GM18951 (cell line): ENCODE results near the gene ACAP3.
"Not testable (repeated sequence)": the region's sequence is repeated elsewhere in the genome, so short reads cannot be mapped to it uniquely, and the experiment has no call there.

ENCODE experiments used
- POLR2A ChIP-seq: IDR thresholded peaks from 4 replicates; pipeline ENCODE4 v1.6.1; 2011; ENCODE audit warnings: mild to moderate bottlenecking; ENCODE audit not compliant: insufficient read length, insufficient read depth; ENCODE audit errors: extremely low read depth
- in situ Hi-C: fragments of 300-500 bp; cut with MboI; formaldehyde crosslinking; loops from one replicate; pipeline ENCODE4 v1.12.0; 2022; ENCODE audit warnings: low sequenced_read_pairs, mixed read lengths, inconsistent platforms; ENCODE audit not compliant: unreplicated experiment

Gene ACAP3

GRCh38 chr1:1255078-1255477 is 52.7 kb downstream of the ACAP3 start:
- TF ChIP-seq POLR2A, result no peak
- in situ Hi-C loops, result no loop called here

- no peak for TF ChIP-seq POLR2A
Measured at GRCh38 chr1:1254667-1254998, 53.1 kb downstream of the ACAP3 start.

GRCh38 chr1:1253972-1254666 is 53.6 kb downstream of the ACAP3 start:
- in situ Hi-C loops, result no loop called here

More at GRCh38 chr1:1254667-1254998, 53.1 kb downstream of the ACAP3 start:
- in situ Hi-C loops, result no loop called here

GRCh38 chr1:1253314-1253713 is 54.4 kb downstream of the ACAP3 start:
- no peak for TF ChIP-seq POLR2A
- in situ Hi-C loops, result no loop called here

More at GRCh38 chr1:1253972-1254666, 53.6 kb downstream of the ACAP3 start:
- no peak for TF ChIP-seq POLR2A

GRCh38 chr1:1250786-1251284 is 56.9 kb downstream of the ACAP3 start:
- peak; percentile 45 for TF ChIP-seq POLR2A
- in situ Hi-C loops, result no loop called here

GRCh38 chr1:1248009-1248913 is 59.5 kb downstream of the ACAP3 start:
- in situ Hi-C loops, result not testable (repeated sequence)

- TF ChIP-seq POLR2A, result no peak
- in situ Hi-C loops, result no loop called here
Measured at GRCh38 chr1:1247341-1247913, 60.3 kb downstream of the ACAP3 start.

GRCh38 chr1:1246577-1247340 is 61.0 kb downstream of the ACAP3 start, which contains the start of gene C1QTNF12:
Gene C1QTNF12, minus strand, starts transcription at chr1:1246722. Its CDS starts 32 bp downstream, at chr1:1246690.
- in situ Hi-C loops, result no loop called here
- no peak for TF ChIP-seq POLR2A

- TF ChIP-seq POLR2A, result no peak
- in situ Hi-C loops, result no loop called here
Measured at GRCh38 chr1:1245817-1246576, 61.7 kb downstream of the ACAP3 start.

GRCh38 chr1:1245178-1245816 is 62.4 kb downstream of the ACAP3 start:
- in situ Hi-C loops, result no loop called here
- TF ChIP-seq POLR2A, result no peak

GRCh38 chr1:1244192-1244811 is 63.4 kb downstream of the ACAP3 start:
- in situ Hi-C loops, result no loop called here

More at GRCh38 chr1:1244192-1244811, 63.4 kb downstream of the ACAP3 start:
- TF ChIP-seq POLR2A, result no peak
